Smooth muscle cell (in vitro differentiated cells): ENCODE data around the gene SEMA6B. TPM values are rescaled to one million over a fixed set of nuclear protein-coding genes. Genes with fewer than 3 reads are reported as not detected.

Experiments used
- DNase-seq: peaks from one replicate; lab custom pipeline; 2025; ENCODE audit not compliant: unreplicated experiment; lab: John Stamatoyannopoulos, UW
- H2AFZ ChIP-seq: fragments of 200-600 bp; sonication (generic); 2 replicates; pipeline ENCODE4 v1.6.0; 2016; ENCODE audit warnings: antibody characterized with exemption, low read depth, mild to moderate bottlenecking
- H3F3A ChIP-seq: fragments of 200-600 bp; sonication (generic); 2 replicates; pipeline ENCODE4 v1.6.0; 2017; ENCODE audit warnings: antibody characterized with exemption, low read depth
- H3K27ac ChIP-seq: fragments of 200-600 bp; sonication (generic); 2 replicates; pipeline ENCODE4 v1.5.1; 2016; ENCODE audit warnings: low read depth, mild to moderate bottlenecking
- H3K27me3 ChIP-seq: fragments of 200-600 bp; sonication (generic); 2 replicates; pipeline ENCODE4 v1.6.1; 2016; ENCODE audit warnings: low read depth, mild to moderate bottlenecking
- H3K36me3 ChIP-seq: fragments of 200-600 bp; sonication (generic); 2 replicates; pipeline ENCODE4 v1.5.1; 2016; ENCODE audit warnings: low read depth
- H3K4me1 ChIP-seq: fragments of 200-600 bp; sonication (generic); 2 replicates; pipeline ENCODE4 v1.5.1; 2016; ENCODE audit warnings: low read depth
- H3K4me2 ChIP-seq: fragments of 200-600 bp; sonication (generic); 2 replicates; pipeline ENCODE4 v1.6.0; 2016; ENCODE audit warnings: mild to moderate bottlenecking
- H3K4me3 ChIP-seq: fragments of 200-600 bp; sonication (generic); 2 replicates; pipeline ENCODE4 v1.5.1; 2016; ENCODE audit warnings: mild to moderate bottlenecking
- H3K79me2 ChIP-seq: fragments of 200-600 bp; sonication (generic); 2 replicates; pipeline ENCODE4 v1.6.0; 2016; ENCODE audit warnings: low read depth, mild to moderate bottlenecking
- H3K9ac ChIP-seq: fragments of 200-600 bp; sonication (generic); 2 replicates; pipeline ENCODE4 v1.6.0; 2016; ENCODE audit warnings: low read depth
- H3K9me3 ChIP-seq: fragments of 200-600 bp; sonication (generic); replicated peaks from 2 replicates; pipeline ENCODE4 v1.5.1; 2016; ENCODE audit warnings: low read depth
- H4K20me1 ChIP-seq: fragments of 200-600 bp; sonication (generic); 2 replicates; pipeline ENCODE4 v1.6.0; 2016; ENCODE audit warnings: low read depth
- CTCF ChIP-seq: fragments of 200-600 bp; sonication (generic); IDR thresholded peaks from 2 replicates; pipeline ENCODE4 v1.5.1; 2017; ENCODE audit warnings: borderline replicate concordance, mild to moderate bottlenecking, antibody characterized with exemption; ENCODE audit not compliant: insufficient read depth, poor library complexity, severe bottlenecking
- WGBS: methylation state at CpG from one replicate; pipeline ENCODE4 v1.1.7; 2016; ENCODE audit warnings: low lambda C conversion rate; 5-methylcytosine and 5-hydroxymethylcytosine counted together
- polyA plus RNA-seq: library from polyadenylated mRNA; unstranded; fragments of >200 nt; fragmentation: Nextera tagmentation; extraction: Ambion mirVana; gene quantifications from 2 replicates; pipeline ENCODE4 v1.2.1, GENCODE V29; 2016
- total RNA-seq: library from RNA; depleted of rRNA; stranded (reverse); fragments of >200 nt; gene quantifications from 2 replicates; pipeline ENCODE4 v1.2.3, GENCODE V29; 2014

Gene SEMA6B
- total and polyA plus RNA-seq, 2 experiments from 2014 or later = 0.63 to 1.9 TPM

- no peaks in the 10 kb centered on the region for H3K79me2 ChIP-seq
- H3K4me1 ChIP-seq = no peaks in the 10 kb centered on the region
- no peak for DNase-seq
- H2AFZ ChIP-seq = no peak overlapping the region
- no peak overlapping the region for H3K9ac ChIP-seq
- TF ChIP-seq CTCF = no peak
- H3F3A ChIP-seq = peaks cover 15% of the 10 kb centered on the region
- 87% methylated on average over 5 of the region's 5 CpGs for WGBS
- H3K4me2 ChIP-seq = no peak overlapping the region
- peaks cover 6% of the 10 kb centered on the region for H3K27me3 ChIP-seq
- H3K27ac ChIP-seq = no peak overlapping the region
- H3K36me3 ChIP-seq = no peaks in the 10 kb centered on the region
- H3K4me3 ChIP-seq = no peak overlapping the region
- H3K9me3 ChIP-seq = no peaks in the 10 kb centered on the region
- no peaks in the 10 kb centered on the region for H4K20me1 ChIP-seq
Observed at GRCh38 chr19:4592445-4592844, 33.0 kb upstream of the SEMA6B start.

GRCh38 chr19:4591320-4591719 is 31.8 kb upstream of the SEMA6B start:
- Histone ChIP-seq H2AFZ (no peak overlapping the region), H3K79me2 (no peaks in the 10 kb centered on the region), H3K4me2 (no peak overlapping the region)

GRCh38 chr19:4590559-4590958 is 31.1 kb upstream of the SEMA6B start:
- no peaks in the 10 kb centered on the region for H4K20me1 ChIP-seq
- H3K4me3 ChIP-seq = no peak overlapping the region
- no peak overlapping the region for H3K9ac ChIP-seq
- no peak overlapping the region for H3K4me2 ChIP-seq
- no peaks in the 10 kb centered on the region for H3K36me3 ChIP-seq
- TF ChIP-seq CTCF = no peak
- H3K9me3 ChIP-seq = no peaks in the 10 kb centered on the region
- H3K4me1 ChIP-seq = no peaks in the 10 kb centered on the region
- no peak overlapping the region for H3K27ac ChIP-seq
- no peaks in the 10 kb centered on the region for H3K79me2 ChIP-seq
- no peak overlapping the region for H2AFZ ChIP-seq
- peaks cover 21% of the 10 kb centered on the region for H3F3A ChIP-seq
- 86% methylated on average over 9 of the region's 9 CpGs for WGBS
- no peak for DNase-seq
- no peaks in the 10 kb centered on the region for H3K27me3 ChIP-seq

More at GRCh38 chr19:4591320-4591719, 31.8 kb upstream of the SEMA6B start:
- Histone ChIP-seq H3K36me3 (no peaks in the 10 kb centered on the region), H3K27me3 (no peaks in the 10 kb centered on the region), H3K9ac (no peak overlapping the region), H4K20me1 (no peaks in the 10 kb centered on the region), H3K27ac (no peak overlapping the region), H3K9me3 (no peaks in the 10 kb centered on the region), H3K4me3 (no peak overlapping the region), H3F3A (peaks cover 21% of the 10 kb centered on the region), H3K4me1 (no peaks in the 10 kb centered on the region)
- WGBS = 66% methylated on average over 6 of the region's 6 CpGs
- TF ChIP-seq CTCF = no peak
- no peak for DNase-seq

DNA sequence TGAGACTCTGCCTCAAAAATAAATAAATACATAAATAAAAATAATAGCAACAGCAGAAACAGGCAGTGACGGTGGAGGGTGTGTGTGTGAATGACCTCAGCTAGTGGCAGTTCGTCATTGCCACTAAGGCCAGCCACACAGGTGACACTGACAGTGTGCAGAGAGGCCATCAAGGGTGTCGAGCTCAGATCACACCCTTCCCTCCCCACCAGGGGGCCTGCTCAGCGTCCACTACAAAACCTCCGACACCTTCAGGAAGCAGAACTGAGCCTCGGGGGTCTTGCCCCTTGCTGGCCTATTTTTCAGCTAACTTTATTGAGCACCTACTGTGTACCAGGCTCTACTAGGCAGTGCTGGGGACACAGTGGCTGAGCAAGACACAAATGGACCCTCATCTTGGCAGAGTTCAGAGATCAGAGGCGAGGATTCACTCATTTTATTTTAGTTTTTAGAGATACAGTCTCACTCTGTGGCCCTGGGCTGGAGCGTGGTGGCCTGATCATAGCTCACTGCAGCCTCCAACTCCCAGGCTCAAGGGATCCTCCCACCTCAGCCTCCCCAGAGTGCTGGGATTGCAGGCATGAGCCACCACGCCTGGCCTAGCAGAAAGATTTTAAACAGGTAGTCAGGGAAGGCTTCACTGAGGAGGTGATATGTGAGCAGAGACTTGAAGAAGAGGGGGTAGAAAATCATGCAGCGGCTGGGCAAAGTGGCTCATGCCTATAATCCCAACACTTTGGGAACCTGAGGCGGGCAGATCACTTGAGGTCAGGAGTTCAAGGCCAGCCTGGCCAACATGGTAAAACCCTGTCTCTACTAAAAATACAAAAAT is 30.3 kb upstream of the SEMA6B start:
- Histone ChIP-seq H3K36me3 (no peaks in the 10 kb centered on the region), H3K4me2 (no peak overlapping the region), H3K9ac (no peak overlapping the region), H3F3A (peaks cover 21% of the 10 kb centered on the region), H3K4me3 (no peak overlapping the region), H4K20me1 (no peaks in the 10 kb centered on the region), H2AFZ (no peak overlapping the region), H3K27ac (no peak overlapping the region), H3K9me3 (no peaks in the 10 kb centered on the region), H3K4me1 (no peaks in the 10 kb centered on the region), H3K79me2 (no peaks in the 10 kb centered on the region), H3K27me3 (no peaks in the 10 kb centered on the region)
- no peak for DNase-seq
- peak; percentile 31 for TF ChIP-seq CTCF
- 71% methylated on average over 11 of the region's 11 CpGs for WGBS
